B cell (primary cell): Measurements from ENCODE around the gene TPSAB1. TPM values are rescaled to one million over a fixed set of nuclear protein-coding genes. Genes with fewer than 3 reads are reported as not detected.

Source experiments
- ATAC-seq: fragments of 200-7000 bp; cut with Tn5 transposase; one replicate; pipeline ENCODE4 v1.10.0; 2021; ENCODE audit warnings: low read depth, mild to moderate bottlenecking, moderate number of reproducible peaks, moderate library complexity
- CTCF ChIA-PET: fragments of 350-600 bp; sonication (Branson Sonifier 250); formaldehyde crosslinking; loops from one replicate; lab custom pipeline; 2021; ENCODE audit warnings: antibody characterized with exemption, inconsistent platforms; lab: Charles Lee
- POLR2A ChIA-PET: fragments of 350-600 bp; sonication (Branson Sonifier 250); formaldehyde crosslinking; loops from one replicate; lab custom pipeline; 2021; ENCODE audit warnings: antibody characterized with exemption; lab: Charles Lee
- DNase-seq: peaks from one replicate; pipeline ENCODE4 v3.0.0; 2013
- H2AFZ ChIP-seq: 2 replicates; pipeline ENCODE4 v1.6.1; 2012; ENCODE audit warnings: mild to moderate bottlenecking, low read depth, low read length; ENCODE audit not compliant: insufficient read depth, poor library complexity, severe bottlenecking
- H3K27ac ChIP-seq, 2 donors: 1 replicate in 1 of 2; 2 replicates in 1 of 2; pipeline ENCODE4 v1.5.1; 2012 to 2013; ENCODE audit warnings: low read length in 2 of 2, mild to moderate bottlenecking in 2 of 2, moderate library complexity in 1 of 2
- H3K27me3 ChIP-seq, 4 experiments: fragments of 200-600 bp in 1 of 4; sonication (generic) in 1 of 4; replicated peaks in 1 of 4; 1 replicate in 2 of 4; 2 replicates in 2 of 4; pipeline versions ENCODE4 v1.6.1 to v1.7.0; 2013 to 2016; ENCODE audit warnings: low read length in 3 of 4, mild to moderate bottlenecking in 2 of 4, mixed read lengths in 1 of 4, moderate library complexity in 1 of 4; ENCODE audit not compliant: insufficient read depth in 4 of 4, control insufficient read depth in 3 of 4; ENCODE audit errors: control extremely low read depth in 1 of 4
- H3K36me3 ChIP-seq, 2 experiments: replicated peaks in 1 of 2; 1 replicate in 1 of 2; 2 replicates in 1 of 2; pipeline versions ENCODE4 v1.6.1 to v1.7.1; 2013; ENCODE audit warnings: low read length in 1 of 2; ENCODE audit not compliant: insufficient read depth in 2 of 2, control insufficient read depth in 1 of 2; ENCODE audit errors: control extremely low read depth in 1 of 2, extremely low read depth in 1 of 2
- H3K4me1 ChIP-seq, 2 donors: fragments of 200-600 bp in 1 of 2; sonication (generic) in 1 of 2; 1 replicate in 1 of 2; 2 replicates in 1 of 2; pipeline versions ENCODE4 v1.5.1 to v1.6.1; 2013 to 2017; ENCODE audit warnings: low read length in 2 of 2; ENCODE audit not compliant: control insufficient read depth in 2 of 2, insufficient read depth in 2 of 2
- H3K4me2 ChIP-seq: replicated peaks from 2 replicates; pipeline ENCODE3; 2012; ENCODE audit warnings: mild to moderate bottlenecking, low read depth, low read length; ENCODE audit not compliant: poor library complexity, severe bottlenecking
- H3K4me3 ChIP-seq, 5 experiments: fragments of 200-600 bp in 1 of 5; sonication (generic) in 1 of 5; 1 replicate in 3 of 5; 2 replicates in 2 of 5; pipeline versions ENCODE4 v1.5.1 to v1.7.0; 2011 to 2016; ENCODE audit warnings: low read length in 4 of 5, mild to moderate bottlenecking in 4 of 5, low read depth in 2 of 5, control low read depth in 1 of 5, moderate library complexity in 1 of 5; ENCODE audit not compliant: insufficient read depth in 1 of 5; ENCODE audit errors: control extremely low read depth in 1 of 5, extremely low read depth in 1 of 5
- H3K79me2 ChIP-seq: fragments of 200-600 bp; sonication (generic); one replicate; pipeline ENCODE4 v1.6.0; 2016; ENCODE audit warnings: low read length; ENCODE audit not compliant: control insufficient read depth, insufficient read depth
- H3K9ac ChIP-seq: fragments of 200-600 bp; sonication (generic); 2 replicates; pipeline ENCODE4 v1.6.1; 2017; ENCODE audit warnings: mild to moderate bottlenecking, low read length, moderate library complexity
- H3K9me3 ChIP-seq, 3 donors: one replicate each; pipeline versions ENCODE4 v1.6.1 to v1.7.1; 2013; ENCODE audit warnings: low read length in 2 of 3; ENCODE audit not compliant: control insufficient read depth in 2 of 3, insufficient read depth in 1 of 3; ENCODE audit errors: control extremely low read depth in 1 of 3
- H4K20me1 ChIP-seq: 2 replicates; pipeline ENCODE4 v1.6.0; 2012; ENCODE audit warnings: mild to moderate bottlenecking, low read length; ENCODE audit not compliant: insufficient read depth, control insufficient read depth, poor library complexity, severe bottlenecking
- H3K27ac Mint-ChIP-seq: one replicate; pipeline ENCODE4 v1.8.0; 2021; ENCODE audit warnings: mixed read lengths
- H3K27me3 Mint-ChIP-seq: one replicate; pipeline ENCODE4 v1.8.0; 2021; ENCODE audit warnings: mixed read lengths
- H3K4me1 Mint-ChIP-seq: one replicate; pipeline ENCODE4 v1.8.0; 2021; ENCODE audit warnings: mixed read lengths
- H3K4me3 Mint-ChIP-seq: one replicate; pipeline ENCODE4 v1.8.0; 2021; ENCODE audit warnings: mixed read lengths
- H3K9me3 Mint-ChIP-seq: one replicate; pipeline ENCODE4 v1.8.0; 2022; ENCODE audit warnings: mixed read lengths; ENCODE audit not compliant: insufficient read depth
- CTCF ChIP-seq: fragments of 200-600 bp; IDR thresholded peaks from one replicate; pipeline ENCODE4 v1.8.0; 2022; ENCODE audit warnings: antibody characterized with exemption, mild to moderate bottlenecking
- EZH2 ChIP-seq: IDR thresholded peaks from 2 replicates; pipeline ENCODE4 v1.6.1; 2012; ENCODE audit warnings: borderline replicate concordance, low read depth, mild to moderate bottlenecking, moderate library complexity, low read length; ENCODE audit not compliant: insufficient read depth, poor library complexity, severe bottlenecking
- WGBS: methylation state at CpG from one replicate; pipeline ENCODE4 v1.1.5; 2013; ENCODE audit warnings: missing lambda C conversion rate; ENCODE audit not compliant: insufficient coverage; 5-methylcytosine and 5-hydroxymethylcytosine counted together
- intact Hi-C: fragments of 100-400 bp; cut with micrococcal nuclease; formaldehyde crosslinking; loops from one replicate; pipeline ENCODE4 v1.10.0; 2022
- polyA plus RNA-seq: library from polyadenylated mRNA; depleted of rRNA; stranded (reverse); fragments of >200 nt; gene quantifications from 2 replicates; pipeline ENCODE4 v1.2.3, GENCODE V29; 2012
- total RNA-seq, 2 donors: library from RNA; stranded (reverse); fragments of 120-200 nt in 1 of 2; gene quantifications; 1 replicate in 1 of 2; 2 replicates in 1 of 2; pipeline versions ENCODE4 v1.2.3 to v1.2.4, GENCODE V29; 2013 to 2022

TPSAB1 gene
- total and polyA plus RNA-seq, 2 donors (not counting 1 experiment from before 2014, with no cell fraction given): not detected

GRCh38 chr16:1192384-1193073 lies 48.0 kb upstream of the TPSAB1 start:
- Mint-ChIP-seq H3K27ac (no peak overlapping the region), H3K27me3 (peaks cover 7% of the 10 kb centered on the region), H3K4me1 (no peaks in the 10 kb centered on the region), H3K4me3 (no peak overlapping the region), H3K9me3 (no peaks in the 10 kb centered on the region)
- Histone ChIP-seq H3K4me3 (no peak overlapping the region), H3K27me3 (peaks cover 0 to 4% (median 0%) of the 10 kb centered on the region in 4 experiments), H4K20me1 (no peaks in the 10 kb centered on the region), H3K4me2 (no peak overlapping the region), H3K4me1 (no peaks in the 10 kb centered on the region), H3K79me2 (no peaks in the 10 kb centered on the region), H3K27ac (no peak overlapping the region), H3K36me3 (no peaks in the 10 kb centered on the region), H3K9me3 (peaks cover 0 to 5% (median 0%) of the 10 kb centered on the region in 3 donors), H3K9ac (no peak overlapping the region), H2AFZ (no peak overlapping the region)
- 92% methylated on average over 6 of the region's 9 CpGs for WGBS
- CTCF ChIA-PET: no interaction called here
- POLR2A ChIA-PET: no interaction called here
- intact Hi-C loops: no loop called here
- DNase-seq (no peak), ATAC-seq (no peak)
- no peak for TF ChIP-seq EZH2
- no peak for TF ChIP-seq CTCF

DNA sequence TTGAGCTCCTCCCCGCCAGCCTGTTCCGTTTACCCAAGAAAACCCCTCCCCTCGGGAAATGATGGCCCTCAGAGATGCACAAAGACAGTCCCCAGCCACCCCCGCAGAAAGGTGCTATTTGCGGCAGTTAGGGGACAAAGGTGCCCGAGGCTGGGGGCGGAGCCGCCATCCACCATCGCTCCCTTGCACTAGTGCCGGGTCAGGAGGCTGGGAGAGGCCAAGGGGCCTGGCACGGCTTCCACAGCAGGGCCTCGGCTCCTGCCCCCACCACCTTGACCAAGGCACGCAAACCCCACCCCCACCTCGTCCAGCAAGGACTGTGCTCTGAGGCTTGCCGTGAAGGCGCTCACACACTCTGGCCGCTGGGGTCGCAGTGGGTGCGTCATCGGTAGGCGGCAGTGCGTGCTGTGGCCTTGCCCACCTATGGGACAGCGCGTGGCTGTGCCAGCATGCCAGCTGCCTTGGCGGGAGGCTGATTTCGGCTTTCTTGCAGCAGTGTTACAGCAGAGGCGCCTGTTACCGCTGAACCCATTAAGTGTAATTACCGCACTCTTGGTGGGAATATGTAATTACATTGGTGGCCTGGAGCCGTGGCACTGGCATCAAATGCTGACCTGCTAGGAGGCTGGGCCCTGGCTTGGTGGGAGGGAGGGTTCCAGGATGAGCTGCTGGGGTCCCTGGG lies 47.2 kb upstream of the TPSAB1 start:
- WGBS: 72% methylated on average over 30 of the region's 30 CpGs
- POLR2A ChIA-PET: no interaction called here
- Histone ChIP-seq H3K27me3 (peaks cover 0 to 4% (median 0%) of the 10 kb centered on the region in 4 experiments), H3K4me1 (no peaks in the 10 kb centered on the region), H3K4me2 (no peak overlapping the region), H3K27ac (no peak overlapping the region), H3K9ac (no peak overlapping the region), H2AFZ (no peak overlapping the region), H3K4me3 (no peak overlapping the region), H3K79me2 (no peaks in the 10 kb centered on the region), H3K36me3 (no peaks in the 10 kb centered on the region), H3K9me3 (peaks cover 0 to 3% (median 0%) of the 10 kb centered on the region in 3 donors), H4K20me1 (no peaks in the 10 kb centered on the region)
- no peak for TF ChIP-seq CTCF
- no peak for TF ChIP-seq EZH2
- CTCF ChIA-PET: no interaction called here
- Mint-ChIP-seq H3K4me3 (no peak overlapping the region), H3K27ac (no peak overlapping the region), H3K4me1 (no peaks in the 10 kb centered on the region), H3K9me3 (no peaks in the 10 kb centered on the region), H3K27me3 (peaks cover 7% of the 10 kb centered on the region)
- intact Hi-C loops: no loop called here
- DNase-seq: no peak
- ATAC-seq: no peak
